NCI-H1694 treated with DMSO at 0.1 percent for 48 hours (cell line): Measurements from ENCODE around the gene SART3.
"Not testable (repeated sequence)": the region's sequence is repeated elsewhere in the genome, so short reads cannot be mapped to it uniquely, and the experiment has no call there.

Experiments used
- DNase-seq: peaks from one replicate; lab custom pipeline; 2025; lab: John Stamatoyannopoulos, UW

The SART3 gene

GRCh38 chr12:108518716-108519496 is 42.1 kb downstream of the SART3 start:
- DNase-seq = no peak

- no peak for DNase-seq
These were observed 42.8 kb downstream of the SART3 start for GRCh38 chr12:108518101-108518715.

- no peak for DNase-seq
These were observed 43.5 kb downstream of the SART3 start for GRCh38 chr12:108517288-108518100.

- DNase-seq = no peak
These were observed 44.3 kb downstream of the SART3 start for GRCh38 chr12:108516511-108517275.

GRCh38 chr12:108515916-108516315 is 45.1 kb downstream of the SART3 start:
- DNase-seq = no peak

GRCh38 chr12:108514973-108515814 is 45.8 kb downstream of the SART3 start, which contains the start of gene FICD:
Gene FICD (plus strand): TSS chr12:108515277. CDS start chr12:108516973, 1,696 bp downstream.
- peak; percentile 94 for DNase-seq

GRCh38 chr12:108514468-108514972 is 46.5 kb downstream of the SART3 start:
- DNase-seq = no peak

GRCh38 chr12:108511633-108512540 is 49.1 kb downstream of the SART3 start:
- peak; percentile 73 for DNase-seq

GRCh38 chr12:108510836-108511235 is 50.1 kb downstream of the SART3 start:
- DNase-seq = no peak

GRCh38 chr12:108509806-108510205 is 51.2 kb downstream of the SART3 start:
- DNase-seq = no peak

GRCh38 chr12:108507971-108508642 is 52.9 kb downstream of the SART3 start:
- DNase-seq = no peak

GRCh38 chr12:108505129-108505528 is 55.8 kb downstream of the SART3 start:
- no peak for DNase-seq

GRCh38 chr12:108502922-108503321 is 58.1 kb downstream of the SART3 start:
- DNase-seq = no peak

- DNase-seq = no peak
These were observed 62.8 kb downstream of the SART3 start for GRCh38 chr12:108498136-108498535.

GRCh38 chr12:108495823-108496579 is 65.0 kb downstream of the SART3 start:
- DNase-seq = no peak

GRCh38 chr12:108495054-108495453 is 65.9 kb downstream of the SART3 start:
- DNase-seq = peak; percentile 32

- no peak for DNase-seq
These were observed 69.7 kb downstream of the SART3 start for GRCh38 chr12:108491256-108491655.

GRCh38 chr12:108487029-108487428 is 73.9 kb downstream of the SART3 start:
- not testable (repeated sequence) for DNase-seq
